GM12892 (cell line): ENCODE measurements around the gene MEI4.

ENCODE experiments used
- POLR2A ChIP-seq: IDR thresholded peaks from 2 replicates; pipeline ENCODE4 v1.6.1; 2011; ENCODE audit warnings: low read depth, low read length, control low read depth
- POLR2AphosphoS5 ChIP-seq: IDR thresholded peaks from 2 replicates; pipeline ENCODE4 v1.6.1; 2011; ENCODE audit warnings: low read depth, low read length, control low read depth

GRCh38 chr6:77816766-77817270 lies 164.0 kb downstream of the MEI4 start:
- no peak for TF ChIP-seq POLR2A
- no peak for TF ChIP-seq POLR2AphosphoS5
